Central memory CD8-positive, alpha-beta T cell (primary cell): ENCODE results near the gene EIPR1.
A peak's percentile ranks its signal among the peaks of the same experiment; 100 is the strongest.

Experiments used
- ATAC-seq: fragments of 150-1000 bp; cut with Tn5 transposase; replicated peaks from 2 replicates; pipeline ENCODE4 v1.10.0; 2022; ENCODE audit warnings: mild to moderate bottlenecking, moderate FRiP score, moderate number of reproducible peaks; ENCODE audit not compliant: poor library complexity, severe bottlenecking; ENCODE audit errors: extremely low read depth
- DNase-seq, 2 donors: peaks; one replicate each; pipeline ENCODE4 v3.0.0; 2021; ENCODE audit warnings: low spot score in 2 of 2
- H3K27ac Mint-ChIP-seq: one replicate; pipeline ENCODE4 v1.8.0; 2022; ENCODE audit warnings: low read depth, mild to moderate bottlenecking, moderate library complexity, mixed read lengths
- H3K27me3 Mint-ChIP-seq: one replicate; pipeline ENCODE4 v1.8.0; 2022; ENCODE audit warnings: mixed read lengths
- H3K36me3 Mint-ChIP-seq: one replicate; pipeline ENCODE4 v1.8.0; 2022; ENCODE audit warnings: mild to moderate bottlenecking, moderate library complexity, mixed read lengths; ENCODE audit not compliant: insufficient read depth
- H3K4me1 Mint-ChIP-seq: one replicate; pipeline ENCODE4 v1.8.0; 2022; ENCODE audit warnings: mixed read lengths
- H3K4me3 Mint-ChIP-seq: one replicate; pipeline ENCODE4 v1.8.0; 2022; ENCODE audit warnings: mild to moderate bottlenecking, moderate library complexity, mixed read lengths
- H3K9me3 Mint-ChIP-seq: one replicate; pipeline ENCODE4 v1.8.0; 2022; ENCODE audit warnings: mixed read lengths

EIPR1 gene

DNA sequence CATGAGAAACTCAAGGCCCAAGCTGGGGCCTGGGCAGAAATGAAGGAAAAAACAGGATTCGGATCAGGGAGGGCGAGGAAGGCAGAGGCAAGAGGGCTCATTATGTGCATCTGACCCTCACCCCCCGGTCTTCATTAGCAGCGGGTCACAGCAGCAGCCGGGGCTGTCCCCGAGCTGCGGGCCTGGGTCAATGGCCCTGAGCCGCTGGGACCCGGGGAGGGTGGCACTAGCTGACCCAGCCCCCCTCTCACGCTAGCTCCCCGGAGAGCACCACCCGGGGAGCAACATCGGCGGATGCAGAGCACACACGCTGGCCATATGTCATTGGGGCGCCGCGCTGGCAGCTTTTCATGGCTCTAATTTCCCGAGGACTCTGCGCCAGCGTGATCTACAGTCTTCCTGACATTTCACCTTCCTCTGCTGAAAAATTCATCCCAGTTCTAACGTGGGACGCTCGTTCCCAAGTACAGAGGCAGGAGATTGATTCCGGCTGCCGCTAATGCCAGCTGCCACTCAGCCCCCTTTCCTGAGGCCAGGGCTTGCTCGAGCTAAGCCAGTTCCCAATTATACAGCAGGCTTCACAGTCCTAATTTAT is 63.7 kb downstream of the EIPR1 start:
- Mint-ChIP-seq H3K4me3 (no peak overlapping the region), H3K4me1 (peaks cover 44% of the 10 kb centered on the region), H3K36me3 (peaks cover 3% of the 10 kb centered on the region), H3K27me3 (no peaks in the 10 kb centered on the region), H3K27ac (peak overlapping the region; percentile 67), H3K9me3 (no peaks in the 10 kb centered on the region)
- DNase-seq, result no peak
- no peak for ATAC-seq

- DNase-seq (no peak), ATAC-seq (peak; percentile 68)
- H3K36me3 Mint-ChIP-seq, result peaks cover 3% of the 10 kb centered on the region
- H3K27me3 Mint-ChIP-seq, result no peaks in the 10 kb centered on the region
- peak overlapping the region; percentile 3 for H3K4me3 Mint-ChIP-seq
- H3K27ac Mint-ChIP-seq, result peak overlapping the region; percentile 67
- H3K9me3 Mint-ChIP-seq, result no peaks in the 10 kb centered on the region
- peaks cover 51% of the 10 kb centered on the region for H3K4me1 Mint-ChIP-seq
These were observed 64.9 kb downstream of the EIPR1 start for GRCh38 chr2:3312576-3313345.

- Mint-ChIP-seq H3K27ac (peak overlapping the region; percentile 22), H3K27me3 (no peaks in the 10 kb centered on the region), H3K9me3 (no peaks in the 10 kb centered on the region), H3K4me3 (no peak overlapping the region), H3K4me1 (peaks cover 46% of the 10 kb centered on the region), H3K36me3 (peaks cover 3% of the 10 kb centered on the region)
- no peak for DNase-seq
- no peak for ATAC-seq
These were observed 66.0 kb downstream of the EIPR1 start for GRCh38 chr2:3311601-3312000.

- Mint-ChIP-seq H3K4me1 (peaks cover 52% of the 10 kb centered on the region), H3K27ac (no peak overlapping the region), H3K9me3 (no peaks in the 10 kb centered on the region), H3K4me3 (no peak overlapping the region), H3K36me3 (peaks cover 3% of the 10 kb centered on the region), H3K27me3 (no peaks in the 10 kb centered on the region)
- ATAC-seq (no peak), DNase-seq (no peak)
These were observed 67.9 kb downstream of the EIPR1 start for GRCh38 chr2:3309496-3310355.

DNA sequence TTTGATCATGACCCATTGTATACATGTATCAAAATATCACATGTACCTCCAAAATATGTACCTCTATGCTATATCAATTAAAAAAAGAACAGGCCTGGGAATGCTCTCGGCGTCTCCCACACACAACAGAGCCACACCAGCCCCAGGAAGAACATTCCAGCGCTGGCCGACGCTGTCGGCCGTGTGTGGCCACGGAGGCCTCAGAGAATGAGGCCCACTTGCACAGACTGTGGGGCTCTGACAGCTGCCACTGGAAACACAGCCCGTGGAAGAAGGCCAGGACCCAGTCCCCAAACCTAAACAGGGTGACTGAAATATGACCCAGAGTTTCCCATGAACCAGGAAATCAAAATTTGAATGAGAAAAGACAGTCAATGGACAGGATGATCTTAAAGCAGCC is 69.7 kb downstream of the EIPR1 start:
- no peak for DNase-seq
- H3K4me3 Mint-ChIP-seq, result no peak overlapping the region
- peaks cover 4% of the 10 kb centered on the region for H3K36me3 Mint-ChIP-seq
- H3K4me1 Mint-ChIP-seq, result peaks cover 51% of the 10 kb centered on the region
- H3K27ac Mint-ChIP-seq, result peak overlapping the region; percentile 71
- H3K27me3 Mint-ChIP-seq, result no peaks in the 10 kb centered on the region
- no peaks in the 10 kb centered on the region for H3K9me3 Mint-ChIP-seq
- no peak for ATAC-seq

DNA sequence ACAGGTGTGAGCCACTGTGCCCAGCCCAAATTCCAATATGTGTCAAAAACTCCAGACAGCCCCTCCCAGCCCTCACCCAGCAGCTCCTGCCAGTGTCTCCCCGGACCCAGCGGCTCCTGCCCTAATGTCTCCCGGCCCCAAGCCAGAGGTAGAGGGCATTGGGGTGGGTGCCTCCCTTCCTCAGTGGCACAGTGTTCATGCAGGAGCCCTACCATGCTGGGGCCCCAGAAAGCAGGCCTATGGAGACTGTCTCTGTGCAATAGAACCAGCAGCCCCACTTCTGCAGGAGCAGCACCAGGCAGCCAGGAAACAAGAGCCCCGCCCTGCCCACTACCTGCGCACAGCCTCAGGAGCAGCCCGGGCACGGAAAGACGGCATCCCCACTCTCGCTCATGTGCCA is 70.4 kb downstream of the EIPR1 start:
- ATAC-seq (no peak), DNase-seq (no peak)
- H3K36me3 Mint-ChIP-seq, result peaks cover 4% of the 10 kb centered on the region
- H3K27ac Mint-ChIP-seq, result peak overlapping the region; percentile 71
- no peaks in the 10 kb centered on the region for H3K27me3 Mint-ChIP-seq
- no peak overlapping the region for H3K4me3 Mint-ChIP-seq
- H3K9me3 Mint-ChIP-seq, result no peaks in the 10 kb centered on the region
- H3K4me1 Mint-ChIP-seq, result peaks cover 50% of the 10 kb centered on the region

DNA sequence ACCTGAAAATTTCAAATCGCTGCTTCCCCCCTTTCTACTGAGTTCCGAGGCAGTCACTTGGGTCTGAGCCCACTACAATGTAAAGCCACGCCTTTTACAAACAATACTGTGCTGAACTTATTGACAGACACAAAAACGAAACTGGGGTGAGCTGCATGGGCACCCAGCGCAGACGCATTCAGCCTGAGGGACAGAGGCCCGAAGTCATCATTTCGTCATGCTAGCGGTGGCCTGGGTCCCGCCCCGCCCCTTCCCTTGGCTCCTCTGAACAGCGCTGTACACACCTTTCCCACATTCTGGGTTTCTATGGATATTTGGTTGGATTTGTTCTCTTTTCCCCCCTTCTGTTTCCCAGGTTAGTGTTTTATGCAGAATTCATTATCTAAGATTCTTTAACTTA is 71.7 kb downstream of the EIPR1 start:
- no peak for DNase-seq
- ATAC-seq, result no peak
- H3K27ac Mint-ChIP-seq, result no peak overlapping the region

GRCh38 chr2:3305431-3305830 is 72.2 kb downstream of the EIPR1 start:
- Mint-ChIP-seq H3K36me3 (peaks cover 5% of the 10 kb centered on the region), H3K27me3 (no peaks in the 10 kb centered on the region), H3K27ac (no peak overlapping the region), H3K4me3 (no peak overlapping the region), H3K4me1 (peaks cover 50% of the 10 kb centered on the region), H3K9me3 (no peaks in the 10 kb centered on the region)
- DNase-seq (no peak), ATAC-seq (no peak)

More for the DNA sequence above, 71.7 kb downstream of the EIPR1 start:
- Mint-ChIP-seq H3K36me3 (peaks cover 4% of the 10 kb centered on the region), H3K4me3 (no peak overlapping the region), H3K9me3 (no peaks in the 10 kb centered on the region), H3K4me1 (peaks cover 48% of the 10 kb centered on the region), H3K27me3 (no peaks in the 10 kb centered on the region)

GRCh38 chr2:3303583-3304406 is 73.8 kb downstream of the EIPR1 start:
- H3K27ac Mint-ChIP-seq, result peak overlapping the region; percentile 89
- H3K4me3 Mint-ChIP-seq, result peak overlapping the region; percentile 16
- ATAC-seq (peak; percentile 90), DNase-seq (peak; percentile 55 to 64)
- H3K36me3 Mint-ChIP-seq, result peaks cover 6% of the 10 kb centered on the region
- H3K4me1 Mint-ChIP-seq, result peaks cover 46% of the 10 kb centered on the region
- H3K27me3 Mint-ChIP-seq, result no peaks in the 10 kb centered on the region
- no peaks in the 10 kb centered on the region for H3K9me3 Mint-ChIP-seq

DNA sequence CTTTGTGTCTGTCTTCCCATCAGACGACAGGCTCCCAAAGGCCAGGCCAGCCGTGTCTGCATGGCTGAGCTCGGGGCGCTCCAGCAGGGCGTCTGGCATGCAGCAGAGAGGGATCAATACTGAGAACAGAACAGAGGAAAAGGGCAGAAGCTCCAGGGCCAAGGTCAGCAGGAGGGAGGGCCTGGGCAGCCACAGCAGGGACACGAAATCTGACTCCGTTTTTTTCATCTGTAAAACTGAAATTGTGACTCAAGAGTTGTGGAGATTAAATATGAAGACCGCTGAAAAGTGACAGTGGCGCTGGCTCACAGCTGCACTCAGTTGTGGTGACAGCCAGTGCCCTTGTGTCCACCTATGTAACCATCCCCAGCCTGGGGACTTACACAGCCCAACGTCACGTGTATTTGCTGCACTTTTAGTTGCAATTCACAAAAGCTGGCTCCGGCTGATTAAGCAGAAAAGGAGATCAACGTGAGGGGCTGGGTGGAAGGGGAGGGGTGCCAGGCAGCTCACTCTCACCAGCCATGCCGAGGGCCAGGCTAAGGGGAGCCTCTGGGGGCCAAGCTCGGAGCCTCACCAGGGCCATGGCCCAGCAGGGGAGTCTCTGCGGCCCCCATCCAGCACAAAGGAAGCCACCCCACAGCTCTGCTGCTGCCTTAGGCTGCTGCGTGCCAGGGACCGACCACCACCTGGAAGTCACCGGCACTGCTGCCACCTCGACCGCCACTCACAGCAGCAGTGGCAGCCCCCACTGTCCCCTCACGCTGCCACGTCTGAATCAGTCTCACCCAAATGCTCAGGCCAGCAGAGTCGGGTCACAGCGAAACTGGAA is 74.7 kb downstream of the EIPR1 start:
- no peak for DNase-seq

GRCh38 chr2:3302421-3302750 is 75.2 kb downstream of the EIPR1 start:
- H3K27ac Mint-ChIP-seq, result no peak overlapping the region
- ATAC-seq (no peak), DNase-seq (no peak)
- H3K9me3 Mint-ChIP-seq, result no peaks in the 10 kb centered on the region
- peaks cover 6% of the 10 kb centered on the region for H3K36me3 Mint-ChIP-seq
- H3K4me3 Mint-ChIP-seq, result no peak overlapping the region
- H3K27me3 Mint-ChIP-seq, result no peaks in the 10 kb centered on the region
- peaks cover 39% of the 10 kb centered on the region for H3K4me1 Mint-ChIP-seq

More for the DNA sequence above, 74.7 kb downstream of the EIPR1 start:
- Mint-ChIP-seq H3K27ac (peak overlapping the region; percentile 89), H3K36me3 (peaks cover 6% of the 10 kb centered on the region), H3K4me1 (peaks cover 39% of the 10 kb centered on the region), H3K27me3 (no peaks in the 10 kb centered on the region), H3K9me3 (no peaks in the 10 kb centered on the region), H3K4me3 (peak overlapping the region; percentile 16)
- peak; percentile 21 for ATAC-seq
